Heart left ventricle (tissue), 16 donors: ENCODE results near the gene ADH4. TPM values are rescaled to one million over a fixed set of nuclear protein-coding genes. Genes with fewer than 3 reads are reported as not detected.
A peak's percentile ranks its signal among the peaks of the same experiment; 100 is the strongest.
"Not testable (repeated sequence)": the region's sequence is repeated elsewhere in the genome, so short reads cannot be mapped to it uniquely, and the experiment has no call there.

ENCODE experiments used
- ATAC-seq, 4 donors: fragments of 200-7000 bp; cut with Tn5 transposase; one replicate each; pipeline ENCODE4 v1.9.1; 2020 to 2022; ENCODE audit warnings: moderate library complexity in 4 of 4, mild to moderate bottlenecking in 3 of 4, moderate number of reproducible peaks in 1 of 4
- DNase-seq, 5 donors: peaks; one replicate each; pipeline ENCODE4 v3.0.0-alpha.2; 2020
- H3K27ac ChIP-seq, 12 donors: fragments of 200-600 bp; sonication (generic) in 4 of 12; one replicate each; pipeline versions ENCODE4 v1.5.0 to v1.8.0; 2016 to 2022; ENCODE audit warnings: mild to moderate bottlenecking in 2 of 12
- H3K27me3 ChIP-seq, 9 donors: fragments of 200-600 bp; sonication (generic) in 2 of 9; one replicate each; pipeline versions ENCODE4 v1.5.1 to v1.8.0; 2016 to 2022; ENCODE audit warnings: mild to moderate bottlenecking in 3 of 9
- H3K36me3 ChIP-seq, 9 donors: fragments of 200-600 bp; sonication (generic) in 2 of 9; one replicate each; pipeline versions ENCODE4 v1.5.0 to v1.8.0; 2018 to 2022; ENCODE audit warnings: mild to moderate bottlenecking in 2 of 9
- H3K4me1 ChIP-seq, 12 donors: fragments of 200-600 bp; sonication (generic) in 4 of 12; one replicate each; pipeline versions ENCODE4 v1.5.0 to v1.8.0; 2016 to 2022; ENCODE audit warnings: mild to moderate bottlenecking in 3 of 12
- H3K4me3 ChIP-seq, 12 donors: fragments of 200-600 bp; sonication (generic) in 4 of 12; one replicate each; pipeline versions ENCODE4 v1.5.0 to v1.8.0; 2017 to 2022; ENCODE audit warnings: mild to moderate bottlenecking in 9 of 12, moderate library complexity in 4 of 12
- H3K9me3 ChIP-seq, 12 donors: fragments of 200-600 bp; sonication (generic) in 4 of 12; one replicate each; pipeline versions ENCODE4 v1.5.0 to v1.8.0; 2016 to 2022; ENCODE audit warnings: mild to moderate bottlenecking in 1 of 12
- CTCF ChIP-seq, 12 donors: fragments of 200-600 bp; sonication (generic) in 4 of 12; IDR thresholded peaks; one replicate each; pipeline versions ENCODE4 v1.5.0 to v1.8.0; 2018 to 2022; ENCODE audit warnings: antibody characterized with exemption in 12 of 12, mild to moderate bottlenecking in 5 of 12
- POLR2A ChIP-seq, 2 donors: fragments of 450-650 bp; IDR thresholded peaks; one replicate each; pipeline ENCODE4 v1.6.1; 2017; ENCODE audit warnings: antibody characterized with exemption in 2 of 2, mild to moderate bottlenecking in 2 of 2, moderate library complexity in 2 of 2
- WGBS, 4 donors: extraction: QIAGEN DNeasy Blood & Tissue Kit in 2 of 4; methylation state at CpG; one replicate each; pipeline versions ENCODE4 v1.1.5 to v1.1.7; 2013 to 2018; 5-methylcytosine and 5-hydroxymethylcytosine counted together
- intact Hi-C, 10 donors: fragments of 100-400 bp; cut with DNase I; formaldehyde crosslinking; loops; one replicate each; pipeline versions ENCODE4 v1.11.1 to v1.14.2; 2022
- polyA plus RNA-seq, 2 donors: library from polyadenylated mRNA; stranded (reverse); fragments of 200-250 nt; gene quantifications; one replicate each; pipeline ENCODE4 v1.2.3, GENCODE V29; 2013
- total RNA-seq, 9 donors: library from RNA; depleted of rRNA in 2 of 9; stranded (reverse); fragments of >200 nt in 2 of 9; fragmentation: NEBNext Ultra II Directional in 3 of 9; extraction: Animal tissue kit (Norgen Biotek cat#: 25700) in 3 of 9; gene quantifications; one replicate each; pipeline versions ENCODE4 v1.1.0 to v1.2.4, GENCODE V29; 2016 to 2023
- donor health status: ischemic (EF 13 %, LVEDD 7.1; RV severe dilation, severe dysfunction).
- donor health status: healthy with polysubstance abuse.
- donor health status: DM: no; HTN: yes; CAD: no.
- donor health status: DM: no; HTN: no; CAD: no.
- donor health status: ischemic (EF 25% LVEDD 6.9; RV normal size, moderate dysfunction).
- donor health status: ischemic (EF 25% LVEDD 5.7; RV mildly dilated, moderate dysfunction).
- donor health status: healthy.
- donor health status: DM: yes; HTN: yes; CAD: no.
- donor health status: ischemic (EF 35%, LVEDD 5.7; RV mildly dilated, moderate dysfunction).
- donor health status: nonischemic (EF 11% LVEDD 7.7; RV severe dilation, severe dysfunction).
- donor health status: DM: yes; HTN: yes; CAD: no.
- donor health status: PGD.
- donor health status: ischemic (EF 29% LVEDD 5.4; RV normal size, mild dysfunction).
- donor health status: nonischemic (EF 23%, LVEDD 6.1; RV moderate dilation, normal function).

ADH4 gene
- total and polyA plus RNA-seq, 11 donors: 0.12 TPM; not detected in 10

- DNase-seq (no peak), ATAC-seq (no peak)
- H3K36me3 ChIP-seq: no peaks in the 10 kb centered on the region
- no peak overlapping the region for H3K27ac ChIP-seq
- H3K4me1 ChIP-seq: peaks cover 0 to 10% (median 0%) of the 10 kb centered on the region in 12 donors
- no peaks in the 10 kb centered on the region for H3K9me3 ChIP-seq
- H3K27me3 ChIP-seq: no peaks in the 10 kb centered on the region
- TF ChIP-seq CTCF (IDR thresholded peaks at IDR 0.05): no peak
- no peak for TF ChIP-seq POLR2A (IDR thresholded peaks at IDR 0.05)
- WGBS, 4 donors: 94 to 100% (median 95%) methylated on average over 6 to 12 of the region's 12 CpGs; no CpG with 5 or more reads in 1 of the 4 donors
- intact Hi-C loops: no loop called here
- H3K4me3 ChIP-seq: no peak overlapping the region
Measured at GRCh38 chr4:99099311-99099710, 44.8 kb downstream of the ADH4 start.

- intact Hi-C loops, H3K9me3 ChIP-seq, ATAC-seq, DNase-seq, H3K36me3 ChIP-seq, H3K4me3 ChIP-seq, H3K27me3 ChIP-seq: not testable (repeated sequence)
- H3K27ac ChIP-seq: peak overlapping the region in 3 of 12 donors; percentile 26 to 94 (median 37)
- WGBS, 4 donors: 75 to 86% (median 78%) methylated on average over 2 of the region's 2 CpGs
- peaks cover 0 to 29% (median 14%) of the 10 kb centered on the region in 12 donors for H3K4me1 ChIP-seq
Measured at GRCh38 chr4:99091841-99092240, 52.3 kb downstream of the ADH4 start.

GRCh38 chr4:99091216-99091575 lies 52.9 kb downstream of the ADH4 start:
- no peak for ATAC-seq
- Histone ChIP-seq H3K27me3 (no peaks in the 10 kb centered on the region), H3K9me3 (no peaks in the 10 kb centered on the region), H3K4me1 (peaks cover 0 to 35% (median 19%) of the 10 kb centered on the region in 12 donors), H3K27ac (peak overlapping the region in 2 of 12 donors; percentile 13 to 94), H3K36me3 (no peaks in the 10 kb centered on the region), H3K4me3 (no peak overlapping the region)
- no peak for TF ChIP-seq POLR2A (IDR thresholded peaks at IDR 0.05)
- no peak for TF ChIP-seq CTCF (IDR thresholded peaks at IDR 0.05)
- WGBS, 4 donors: 57 to 63% (median 60%) methylated on average over 2 of the region's 2 CpGs
- intact Hi-C loops: no loop called here
- DNase-seq: no peak

DNA sequence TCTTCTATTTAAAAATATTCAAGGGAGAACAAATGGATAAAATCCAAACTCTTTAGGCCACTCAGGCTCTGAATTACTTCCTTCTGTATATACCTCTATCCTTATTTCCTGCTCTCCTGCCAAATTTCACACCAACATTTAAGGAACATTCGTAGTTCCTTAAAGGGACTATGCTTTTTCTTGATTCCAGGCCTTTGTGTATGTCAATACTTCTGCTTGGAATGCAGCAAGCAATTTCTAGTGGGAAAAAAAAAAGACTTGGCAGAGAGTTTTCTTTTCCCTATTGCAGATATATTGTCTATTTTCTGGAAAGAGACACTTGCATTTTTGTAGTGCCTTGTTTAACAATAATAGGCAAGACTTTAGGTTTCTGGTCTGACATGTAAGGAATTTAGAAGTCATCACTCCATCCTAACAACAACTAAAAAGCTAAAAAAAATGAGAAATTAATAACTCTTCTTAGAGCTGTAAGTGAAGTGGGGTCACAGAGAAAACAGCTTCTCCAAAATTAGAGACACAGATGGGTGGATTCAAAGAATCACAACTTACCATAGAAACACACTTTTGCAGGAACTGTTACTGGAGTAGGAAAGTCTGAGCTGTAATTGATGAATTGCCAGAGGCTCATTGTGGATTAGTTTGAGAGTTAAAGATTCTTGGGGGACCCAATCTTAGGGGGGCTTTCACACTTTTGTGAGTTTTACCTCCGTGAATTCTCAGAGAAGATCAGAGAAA lies 53.4 kb downstream of the ADH4 start:
- WGBS, 4 donors: 65 to 77% (median 73%) methylated on average over 2 of the region's 2 CpGs
- Histone ChIP-seq H3K36me3 (peaks cover 0 to 3% (median under 1%) of the 10 kb centered on the region in 9 donors), H3K4me1 (peaks cover 0 to 38% (median 23%) of the 10 kb centered on the region in 12 donors), H3K27ac (peak overlapping the region in 3 of 12 donors; percentile 37 to 96 (median 94)), H3K27me3 (no peaks in the 10 kb centered on the region), H3K9me3 (no peaks in the 10 kb centered on the region), H3K4me3 (peak overlapping the region in 2 of 12 donors; percentile 1 to 71)
- DNase-seq (no peak), ATAC-seq (no peak)
- TF ChIP-seq CTCF (IDR thresholded peaks at IDR 0.05) (no peak), POLR2A (IDR thresholded peaks at IDR 0.05) (no peak)
- intact Hi-C loops: no loop called here
